ENCODE data around the gene VSNL1.

Gene VSNL1

DNA sequence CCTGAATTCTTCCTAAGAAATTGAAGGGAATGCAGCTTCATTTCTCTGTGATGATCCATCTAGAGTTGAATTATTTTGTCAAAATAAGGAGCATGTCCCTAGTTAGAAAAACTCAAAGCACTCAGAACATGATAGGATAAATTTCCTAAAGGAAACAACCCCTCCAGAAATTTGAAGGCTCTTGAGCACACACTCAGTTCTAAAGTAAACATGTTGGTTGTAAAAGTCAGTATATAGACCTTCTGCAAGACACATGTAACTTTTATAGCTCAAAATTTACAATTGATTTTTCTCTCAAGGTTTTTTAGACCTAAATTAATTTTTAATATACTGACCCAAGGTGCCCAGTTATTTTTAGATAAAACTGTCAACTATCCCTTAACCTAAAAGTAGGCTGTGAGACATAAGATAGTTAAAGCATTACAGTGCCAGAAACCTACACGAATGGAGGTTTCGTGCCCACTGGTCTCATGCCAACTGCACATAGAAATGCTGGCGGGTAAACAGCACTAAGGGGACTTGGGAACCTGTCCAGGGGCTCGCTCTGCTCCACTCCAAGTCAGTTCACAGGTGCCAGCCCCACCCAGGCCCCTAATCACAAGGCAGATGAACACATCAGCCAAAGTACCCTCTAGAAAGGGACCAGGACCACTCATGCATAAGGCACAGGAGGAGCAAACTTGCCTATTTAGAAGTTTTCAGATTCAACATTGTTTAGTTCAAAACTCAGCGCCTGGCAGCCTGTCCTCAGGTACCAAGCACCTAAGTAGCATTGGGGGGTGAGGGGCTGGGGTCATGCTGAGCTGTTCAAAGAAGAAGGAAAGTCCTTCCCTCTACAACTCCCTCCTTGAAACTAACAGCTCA, 106.6 kb downstream of the VSNL1 start:
- H3K9me3 ChIP-seq (ENCODE audit: insufficient read depth, low read depth, low read length): no peaks in the 10 kb centered on the region
- H3K4me1 ChIP-seq (ENCODE audit: insufficient read depth, low read length): peaks cover 9% of the 10 kb centered on the region; the same call in 1 of the 2 replicates
- H3K27ac ChIP-seq (ENCODE audit: low read depth, low read length): no peak overlapping the region
- no peak overlapping the region for H3K9ac ChIP-seq (ENCODE audit: low read depth, low read length)
- no peaks in the 10 kb centered on the region for H3K27me3 ChIP-seq (ENCODE audit: insufficient read depth, low read length)
- peaks cover 6% of the 10 kb centered on the region; the same call in 1 of the 2 replicates for H3K36me3 ChIP-seq (ENCODE audit: insufficient read depth, low read length)
- WGBS: 93% methylated on average over 5 of the region's 5 CpGs
- H3K4me3 ChIP-seq (ENCODE audit: low read length): no peak overlapping the region

DNA sequence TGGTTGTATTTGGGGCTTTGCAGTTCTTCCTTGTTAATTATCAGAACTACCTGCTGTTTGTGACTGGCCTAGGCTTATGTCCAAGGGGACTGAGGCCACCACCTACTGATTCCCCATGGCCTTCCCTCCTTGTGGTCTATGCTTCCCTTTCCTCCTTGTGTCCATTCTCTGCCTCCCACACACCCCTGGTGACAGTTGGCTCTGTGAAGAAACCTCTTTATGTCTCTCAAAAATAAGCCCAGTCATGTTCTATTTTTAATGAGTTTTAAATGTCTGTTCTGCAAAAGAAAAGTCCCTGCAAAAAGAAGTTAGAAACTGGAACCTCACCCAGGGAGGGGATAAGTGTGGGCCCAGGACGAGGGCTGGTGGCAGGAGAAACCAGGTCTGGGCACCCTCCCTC, 108.1 kb downstream of the VSNL1 start:
- no peak overlapping the region for H3K27ac ChIP-seq (ENCODE audit: low read depth, low read length)
- H3K27me3 ChIP-seq (ENCODE audit: insufficient read depth, low read length): no peaks in the 10 kb centered on the region
- peaks cover 9% of the 10 kb centered on the region; the same call in 1 of the 2 replicates for H3K4me1 ChIP-seq (ENCODE audit: insufficient read depth, low read length)
- H3K9ac ChIP-seq (ENCODE audit: low read depth, low read length): no peak overlapping the region
- 82% methylated on average over 1 of the region's 1 CpG for WGBS
- peaks cover 15% of the 10 kb centered on the region for H3K36me3 ChIP-seq (ENCODE audit: insufficient read depth, low read length)
- no peaks in the 10 kb centered on the region for H3K9me3 ChIP-seq (ENCODE audit: insufficient read depth, low read depth, low read length)
- no peak overlapping the region for H3K4me3 ChIP-seq (ENCODE audit: low read length)

DNA sequence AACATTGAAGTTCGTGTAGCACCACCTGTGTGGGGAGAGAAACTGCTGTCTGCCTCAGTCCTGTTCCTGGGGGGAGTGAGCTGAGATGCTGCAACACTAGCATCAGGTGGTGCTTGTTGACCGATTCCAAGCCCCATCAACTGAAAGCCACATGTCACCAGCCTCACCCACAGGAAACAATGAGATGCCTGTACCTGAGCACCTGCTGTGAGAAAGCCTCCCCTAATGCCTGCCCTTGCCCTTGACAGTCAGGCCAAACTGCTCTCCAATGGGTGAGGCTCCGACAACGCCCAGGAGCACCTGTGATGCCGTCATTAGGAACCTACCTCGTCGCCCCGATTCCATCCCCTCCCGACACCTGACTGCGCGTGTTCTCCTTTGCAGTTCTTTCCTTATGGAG, 108.5 kb downstream of the VSNL1 start:
- peaks cover 9% of the 10 kb centered on the region; the same call in 1 of the 2 replicates for H3K4me1 ChIP-seq (ENCODE audit: insufficient read depth, low read length)
- no peaks in the 10 kb centered on the region for H3K9me3 ChIP-seq (ENCODE audit: insufficient read depth, low read depth, low read length)
- no peak overlapping the region for H3K27ac ChIP-seq (ENCODE audit: low read depth, low read length)
- 95% methylated on average over 11 of the region's 11 CpGs for WGBS
- H3K4me3 ChIP-seq (ENCODE audit: low read length): no peak overlapping the region
- H3K36me3 ChIP-seq (ENCODE audit: insufficient read depth, low read length): peaks cover 15% of the 10 kb centered on the region
- H3K9ac ChIP-seq (ENCODE audit: low read depth, low read length): no peak overlapping the region
- H3K27me3 ChIP-seq (ENCODE audit: insufficient read depth, low read length): no peaks in the 10 kb centered on the region

DNA sequence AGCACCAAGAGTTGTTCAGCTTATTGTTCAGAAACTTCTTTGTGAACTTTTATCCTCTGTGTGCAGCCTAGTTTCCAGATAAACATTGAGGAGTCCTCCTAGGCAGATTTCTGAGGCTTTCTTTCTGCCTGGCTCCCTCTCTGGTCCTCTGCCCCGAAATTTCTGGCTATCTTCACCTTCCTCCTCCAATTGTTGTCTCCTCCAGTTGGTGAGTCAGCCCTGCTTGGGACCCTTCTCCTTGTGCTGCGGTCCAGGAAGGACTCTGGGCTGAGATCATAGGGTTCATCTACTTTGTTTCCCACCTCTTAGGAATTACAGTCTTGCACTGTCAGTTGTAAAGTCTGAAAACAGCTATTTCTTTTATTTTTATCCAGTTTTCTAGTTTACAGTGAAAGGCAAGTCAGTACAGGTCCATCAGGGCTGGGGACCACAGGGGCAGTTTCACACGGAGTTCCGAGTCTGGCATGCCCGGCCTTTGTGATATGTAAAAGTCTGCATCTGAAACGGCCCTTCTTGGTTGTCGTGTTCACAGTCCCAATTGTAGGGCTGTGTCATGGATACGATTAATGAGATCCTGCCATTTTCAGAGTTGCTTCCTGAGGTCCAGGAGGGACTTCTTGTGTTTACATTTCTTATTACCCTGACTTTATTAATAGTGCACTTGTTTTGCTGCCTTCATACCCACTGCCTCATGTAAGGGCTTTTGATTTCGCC, 112.3 kb downstream of the VSNL1 start:
- H3K9me3 ChIP-seq (ENCODE audit: insufficient read depth, low read depth, low read length): no peaks in the 10 kb centered on the region
- no peaks in the 10 kb centered on the region for H3K4me1 ChIP-seq (ENCODE audit: insufficient read depth, low read length)
- no peak overlapping the region for H3K27ac ChIP-seq (ENCODE audit: low read depth, low read length)
- H3K9ac ChIP-seq (ENCODE audit: low read depth, low read length): no peak overlapping the region
- peaks cover 37% of the 10 kb centered on the region for H3K36me3 ChIP-seq (ENCODE audit: insufficient read depth, low read length)
- 84% methylated on average over 9 of the region's 9 CpGs for WGBS
- no peak overlapping the region for H3K4me3 ChIP-seq (ENCODE audit: low read length)
- no peaks in the 10 kb centered on the region for H3K27me3 ChIP-seq (ENCODE audit: insufficient read depth, low read length)

DNA sequence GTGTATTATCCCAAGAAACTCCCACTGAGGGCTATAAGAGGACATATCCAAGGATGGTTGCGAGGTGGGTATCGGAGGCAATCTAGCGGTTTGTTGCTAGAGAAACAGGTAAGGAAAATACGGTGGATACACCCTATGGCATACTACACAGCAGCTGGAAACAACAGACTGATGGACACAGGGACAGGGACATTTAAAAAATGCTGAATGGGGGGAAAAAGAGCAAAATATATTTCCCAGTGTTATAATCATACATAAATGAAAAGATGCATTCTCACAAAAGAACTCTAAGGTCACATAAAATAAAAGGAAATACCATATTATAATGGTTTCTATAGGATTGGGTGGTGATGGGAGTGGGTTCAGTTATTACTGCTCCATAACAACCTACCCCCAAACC, 117.3 kb downstream of the VSNL1 start:
- Histone ChIP-seq H3K9ac (ENCODE audit: low read depth, low read length) (no peak overlapping the region), H3K4me3 (ENCODE audit: low read length) (no peak overlapping the region), H3K36me3 (ENCODE audit: insufficient read depth, low read length) (peaks cover 33% of the 10 kb centered on the region), H3K27me3 (ENCODE audit: insufficient read depth, low read length) (no peaks in the 10 kb centered on the region), H3K4me1 (ENCODE audit: insufficient read depth, low read length) (no peaks in the 10 kb centered on the region), H3K27ac (ENCODE audit: low read depth, low read length) (no peak overlapping the region), H3K9me3 (ENCODE audit: insufficient read depth, low read depth, low read length) (no peaks in the 10 kb centered on the region)
- WGBS: 96% methylated on average over 4 of the region's 4 CpGs

DNA sequence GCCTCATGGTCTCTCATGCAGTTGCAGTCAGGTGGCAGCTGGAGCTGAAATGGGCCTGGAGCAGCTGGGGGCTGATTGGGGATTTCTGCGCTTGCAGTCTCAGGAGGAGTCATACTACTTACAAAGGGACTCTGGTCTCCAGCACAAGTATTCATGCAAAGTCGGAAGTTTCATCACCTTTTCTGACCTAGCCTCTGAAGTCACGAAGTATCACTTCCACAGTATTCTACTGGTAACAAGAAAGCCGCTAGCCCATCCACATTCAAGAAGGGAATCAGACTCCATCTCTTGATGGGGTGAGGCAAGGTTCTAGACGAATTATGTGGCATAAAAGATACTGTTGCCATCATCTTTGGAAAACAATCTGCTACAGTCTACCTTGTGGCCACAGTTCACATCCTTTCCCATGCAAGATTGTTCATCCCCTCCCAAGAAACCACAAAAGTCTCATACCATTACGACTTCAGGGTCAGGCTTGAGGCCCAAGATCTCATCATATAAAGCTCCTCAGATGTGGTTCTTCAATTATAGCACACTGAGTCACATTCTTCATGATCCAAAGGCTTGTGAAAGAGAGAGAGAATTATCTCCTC, 117.9 kb downstream of the VSNL1 start:
- no peaks in the 10 kb centered on the region for H3K4me1 ChIP-seq (ENCODE audit: insufficient read depth, low read length)
- H3K9me3 ChIP-seq (ENCODE audit: insufficient read depth, low read depth, low read length): no peaks in the 10 kb centered on the region
- H3K27me3 ChIP-seq (ENCODE audit: insufficient read depth, low read length): no peaks in the 10 kb centered on the region
- no peak overlapping the region for H3K27ac ChIP-seq (ENCODE audit: low read depth, low read length)
- H3K36me3 ChIP-seq (ENCODE audit: insufficient read depth, low read length): peaks cover 35% of the 10 kb centered on the region
- WGBS: 84% methylated on average over 6 of the region's 6 CpGs
- H3K9ac ChIP-seq (ENCODE audit: low read depth, low read length): no peak overlapping the region
- H3K4me3 ChIP-seq (ENCODE audit: low read length): no peak overlapping the region

DNA sequence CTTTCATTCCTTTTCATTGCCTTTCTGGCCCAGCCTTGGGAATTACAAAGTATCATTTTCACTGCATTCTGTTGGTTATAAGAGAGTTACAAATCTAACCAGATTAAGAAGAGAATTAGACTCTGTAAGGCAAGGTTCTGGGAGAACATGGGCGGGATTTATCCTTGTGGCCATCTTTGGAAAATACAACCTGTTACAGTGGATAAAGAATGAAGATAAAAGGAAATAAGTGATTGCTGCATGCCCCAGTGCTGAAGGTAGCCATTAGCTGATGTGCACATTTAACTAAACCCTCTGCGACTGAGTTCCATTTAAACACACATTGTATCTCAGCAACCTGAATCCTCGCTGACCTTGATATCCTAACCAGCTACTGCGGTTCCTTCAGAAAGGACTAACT, 119.7 kb downstream of the VSNL1 start:
- WGBS: 96% methylated on average over 3 of the region's 4 CpGs

DNA sequence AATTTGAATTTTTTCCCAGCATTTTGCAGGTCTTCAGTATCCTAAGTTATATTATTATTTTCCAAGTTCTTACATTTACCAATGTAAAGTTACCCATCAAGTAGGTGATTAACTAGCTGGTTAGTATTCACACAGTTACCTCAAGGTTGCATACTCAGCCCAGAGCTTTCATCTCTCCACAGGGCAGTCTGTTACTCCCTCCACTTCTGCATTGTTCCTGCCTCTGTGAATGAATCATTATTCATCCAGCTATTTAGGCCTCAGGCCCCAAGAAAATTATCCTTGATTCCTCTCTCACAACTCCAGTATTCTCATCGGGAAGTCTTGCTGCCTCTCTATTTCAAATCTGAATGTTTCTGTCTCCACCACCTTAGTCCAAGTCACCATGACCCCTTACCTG, 121.0 kb downstream of the VSNL1 start:
- Histone ChIP-seq H3K4me1 (ENCODE audit: insufficient read depth, low read length) (no peaks in the 10 kb centered on the region), H3K4me3 (ENCODE audit: low read length) (no peak overlapping the region), H3K9ac (ENCODE audit: low read depth, low read length) (no peak overlapping the region), H3K27me3 (ENCODE audit: insufficient read depth, low read length) (no peaks in the 10 kb centered on the region), H3K27ac (ENCODE audit: low read depth, low read length) (no peak overlapping the region), H3K9me3 (ENCODE audit: insufficient read depth, low read depth, low read length) (no peaks in the 10 kb centered on the region), H3K36me3 (ENCODE audit: insufficient read depth, low read length) (peaks cover 52% of the 10 kb centered on the region)
- 95% methylated on average over 1 of the region's 1 CpG for WGBS

More for the DNA sequence above, 119.7 kb downstream of the VSNL1 start:
- no peak overlapping the region for H3K27ac ChIP-seq (ENCODE audit: low read depth, low read length)
- no peak overlapping the region for H3K4me3 ChIP-seq (ENCODE audit: low read length)
- no peaks in the 10 kb centered on the region for H3K9me3 ChIP-seq (ENCODE audit: insufficient read depth, low read depth, low read length)
- no peaks in the 10 kb centered on the region for H3K27me3 ChIP-seq (ENCODE audit: insufficient read depth, low read length)
- no peaks in the 10 kb centered on the region for H3K4me1 ChIP-seq (ENCODE audit: insufficient read depth, low read length)
- peaks cover 48% of the 10 kb centered on the region for H3K36me3 ChIP-seq (ENCODE audit: insufficient read depth, low read length)
- H3K9ac ChIP-seq (ENCODE audit: low read depth, low read length): no peak overlapping the region

DNA sequence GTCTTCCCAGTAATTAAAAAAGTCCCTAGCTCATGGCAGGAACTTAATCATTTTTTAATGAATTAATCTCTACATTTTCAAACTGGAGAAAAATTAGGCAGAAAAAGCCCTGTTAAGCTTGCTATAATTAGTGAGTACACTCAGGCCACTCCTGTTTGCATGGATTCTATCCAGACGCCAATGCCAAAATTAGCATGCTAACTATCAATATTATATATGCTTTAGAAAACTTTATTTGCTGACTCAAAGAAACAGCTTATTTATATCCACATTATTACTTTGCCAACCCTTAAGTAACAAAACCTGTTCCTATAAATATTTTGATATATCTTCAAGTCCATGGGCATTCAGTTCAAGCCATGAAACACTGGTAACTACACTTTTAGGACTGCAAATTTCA, 122.2 kb downstream of the VSNL1 start:
- Histone ChIP-seq H3K9me3 (ENCODE audit: insufficient read depth, low read depth, low read length) (no peaks in the 10 kb centered on the region), H3K4me3 (ENCODE audit: low read length) (no peak overlapping the region), H3K9ac (ENCODE audit: low read depth, low read length) (no peak overlapping the region), H3K36me3 (ENCODE audit: insufficient read depth, low read length) (peaks cover 57% of the 10 kb centered on the region), H3K27ac (ENCODE audit: low read depth, low read length) (no peak overlapping the region), H3K4me1 (ENCODE audit: insufficient read depth, low read length) (no peaks in the 10 kb centered on the region), H3K27me3 (ENCODE audit: insufficient read depth, low read length) (no peaks in the 10 kb centered on the region)
- 100% methylated on average over 1 of the region's 1 CpG for WGBS

DNA sequence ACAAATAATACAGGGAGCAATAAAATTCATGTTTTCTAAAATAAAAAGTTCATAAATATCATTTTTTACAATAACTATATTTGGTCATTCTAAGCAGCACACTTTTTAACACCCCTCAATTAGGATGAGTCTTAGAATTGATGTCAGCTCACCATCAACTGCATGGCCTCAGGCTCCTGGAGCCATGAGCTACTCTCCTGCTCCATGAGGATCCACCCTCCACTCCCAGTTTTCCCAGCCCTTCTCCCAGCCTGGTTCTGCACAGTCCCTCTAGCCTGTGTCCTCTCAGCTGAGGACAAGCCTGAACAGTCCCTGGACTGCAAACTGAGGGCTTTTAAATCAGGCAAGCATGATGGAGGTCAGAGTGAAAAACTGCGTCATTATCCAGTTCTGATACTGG, 124.0 kb downstream of the VSNL1 start:
- Histone ChIP-seq H3K4me1 (ENCODE audit: insufficient read depth, low read length) (no peaks in the 10 kb centered on the region), H3K4me3 (ENCODE audit: low read length) (no peak overlapping the region), H3K27me3 (ENCODE audit: insufficient read depth, low read length) (no peaks in the 10 kb centered on the region), H3K36me3 (ENCODE audit: insufficient read depth, low read length) (peaks cover 72% of the 10 kb centered on the region), H3K9me3 (ENCODE audit: insufficient read depth, low read depth, low read length) (no peaks in the 10 kb centered on the region), H3K27ac (ENCODE audit: low read depth, low read length) (no peak overlapping the region), H3K9ac (ENCODE audit: low read depth, low read length) (no peak overlapping the region)
- WGBS: 98% methylated on average over 1 of the region's 1 CpG

DNA sequence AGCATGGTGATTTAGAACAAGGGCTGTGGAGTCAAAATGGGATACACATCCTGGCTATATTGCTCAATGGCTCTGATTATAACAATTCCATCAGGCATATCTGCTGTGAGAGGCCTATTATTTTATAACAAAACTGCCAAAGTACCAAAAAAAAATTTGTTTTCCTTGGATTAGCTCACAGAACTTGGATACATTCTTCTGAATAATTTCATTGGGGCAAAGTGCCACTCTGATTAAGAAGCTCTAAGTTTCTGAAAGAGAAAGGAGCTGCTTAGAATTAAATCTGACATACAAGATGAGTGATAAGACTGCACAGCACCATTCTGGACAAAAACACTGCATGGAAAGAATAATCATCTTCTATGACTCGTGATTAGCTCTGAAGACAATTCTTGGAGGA, 127.4 kb downstream of the VSNL1 start:
- H3K4me3 ChIP-seq (ENCODE audit: low read length): no peak overlapping the region
- H3K9me3 ChIP-seq (ENCODE audit: insufficient read depth, low read depth, low read length): no peaks in the 10 kb centered on the region
- no peak overlapping the region for H3K27ac ChIP-seq (ENCODE audit: low read depth, low read length)
- H3K4me1 ChIP-seq (ENCODE audit: insufficient read depth, low read length): no peaks in the 10 kb centered on the region
- H3K36me3 ChIP-seq (ENCODE audit: insufficient read depth, low read length): peaks cover 80% of the 10 kb centered on the region
- 91% methylated on average over 1 of the region's 1 CpG for WGBS
- no peak overlapping the region for H3K9ac ChIP-seq (ENCODE audit: low read depth, low read length)
- no peaks in the 10 kb centered on the region for H3K27me3 ChIP-seq (ENCODE audit: insufficient read depth, low read length)

Data from HUES64 (cell line).